HepG2 (cell line): ENCODE data around the gene MEIS1.

Experiments used
- CEBPB ChIP-seq: IDR thresholded peaks from 2 replicates; pipeline ENCODE4 v1.6.1; 2011; ENCODE audit warnings: low read depth, low read length, improper control_type of control experiment, borderline replicate concordance
- CTCF ChIP-seq: sonication (generic); formaldehyde crosslinking; IDR thresholded peaks from 2 replicates; pipeline ENCODE4 v1.5.0; 2020; ENCODE audit warnings: mild to moderate bottlenecking, missing genetic modification reagents, moderate library complexity
- HDAC6 ChIP-seq: fragments of 200-600 bp; sonication (generic); IDR thresholded peaks from 2 replicates; pipeline ENCODE4 v1.7.0; 2017; ENCODE audit warnings: mild to moderate bottlenecking, antibody characterized with exemption, low read length, low read depth
- NCOA1 ChIP-seq: sonication (generic); formaldehyde crosslinking; IDR thresholded peaks from 2 replicates; pipeline ENCODE4 v1.9.0; 2021; ENCODE audit warnings: missing genetic modification reagents
- POLR2A ChIP-seq, 2 experiments: IDR thresholded peaks; 2 replicates each; pipeline ENCODE4 v1.6.1; 2011; ENCODE audit warnings: low read depth in 2 of 2, low read length in 2 of 2, mild to moderate bottlenecking in 1 of 2, moderate library complexity in 1 of 2; ENCODE audit not compliant: insufficient read depth in 1 of 2
- PRPF4 ChIP-seq: fragments of 200-400 bp; formaldehyde crosslinking; IDR thresholded peaks from 2 replicates; pipeline ENCODE4 v1.6.1; 2016; ENCODE audit warnings: low read length, low read depth; ENCODE audit not compliant: poor library complexity, severe bottlenecking
- XBP1 ChIP-seq: sonication (generic); formaldehyde crosslinking; IDR thresholded peaks from 2 replicates; pipeline ENCODE4 v1.5.0; 2020; ENCODE audit warnings: missing genetic modification reagents
- ZNF670 ChIP-seq: sonication (generic); formaldehyde crosslinking; IDR thresholded peaks from 2 replicates; pipeline ENCODE4 v1.8.0; 2022; ENCODE audit warnings: mild to moderate bottlenecking, missing genetic modification reagents, borderline replicate concordance
- TF ChIP-seq, protein P1 (sequence below): sonication (generic); formaldehyde crosslinking; IDR thresholded peaks from 2 replicates; pipeline ENCODE4 v1.5.1; 2020; ENCODE audit warnings: mild to moderate bottlenecking, moderate library complexity, missing genetic modification reagents

GRCh38 chr2:66495788-66496640 is 61.1 kb downstream of the MEIS1 start:
- no peak for TF ChIP-seq POLR2A (IDR thresholded peaks at IDR 0.05; ENCODE audit: insufficient read depth in 1 of 2, low read depth in 2 of 2, low read length in 2 of 2)
- TF ChIP-seq PRPF4 = no peak
- no peak for TF ChIP-seq CTCF (CRISPR knock-in tag)
- TF ChIP-seq, protein P1, sequence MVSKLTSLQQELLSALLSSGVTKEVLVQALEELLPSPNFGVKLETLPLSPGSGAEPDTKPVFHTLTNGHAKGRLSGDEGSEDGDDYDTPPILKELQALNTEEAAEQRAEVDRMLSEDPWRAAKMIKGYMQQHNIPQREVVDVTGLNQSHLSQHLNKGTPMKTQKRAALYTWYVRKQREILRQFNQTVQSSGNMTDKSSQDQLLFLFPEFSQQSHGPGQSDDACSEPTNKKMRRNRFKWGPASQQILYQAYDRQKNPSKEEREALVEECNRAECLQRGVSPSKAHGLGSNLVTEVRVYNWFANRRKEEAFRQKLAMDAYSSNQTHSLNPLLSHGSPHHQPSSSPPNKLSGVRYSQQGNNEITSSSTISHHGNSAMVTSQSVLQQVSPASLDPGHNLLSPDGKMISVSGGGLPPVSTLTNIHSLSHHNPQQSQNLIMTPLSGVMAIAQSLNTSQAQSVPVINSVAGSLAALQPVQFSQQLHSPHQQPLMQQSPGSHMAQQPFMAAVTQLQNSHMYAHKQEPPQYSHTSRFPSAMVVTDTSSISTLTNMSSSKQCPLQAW (CRISPR knock-in tag) = no peak
- no peak for TF ChIP-seq CEBPB
- TF ChIP-seq ZNF670 (CRISPR knock-in tag) = no peak
- TF ChIP-seq NCOA1 = no peak
- no peak for TF ChIP-seq HDAC6
- no peak for TF ChIP-seq XBP1 (CRISPR knock-in tag)
